Mesodermal cell (in vitro differentiated cells): ENCODE measurements around the gene CENPO.

Experiments
- H3K27ac ChIP-seq: 2 replicates; pipeline ENCODE4 v1.7.0; 2013; ENCODE audit warnings: mild to moderate bottlenecking, low read depth, low read length, moderate library complexity; ENCODE audit not compliant: severe bottlenecking
- H3K36me3 ChIP-seq: 2 replicates; pipeline ENCODE4 v1.7.1; 2013; ENCODE audit warnings: mild to moderate bottlenecking, low read length, moderate library complexity; ENCODE audit not compliant: control insufficient read depth, insufficient read depth
- H3K4me1 ChIP-seq: one replicate; pipeline ENCODE4 v1.7.1; 2013; ENCODE audit warnings: mild to moderate bottlenecking, low read length; ENCODE audit not compliant: insufficient read depth, control insufficient read depth, poor library complexity, severe bottlenecking
- H3K4me3 ChIP-seq: 2 replicates; pipeline ENCODE4 v1.7.0; 2013; ENCODE audit warnings: low read length, control low read depth, mild to moderate bottlenecking; ENCODE audit not compliant: insufficient read depth, poor library complexity, severe bottlenecking; ENCODE audit errors: extremely low read depth
- H3K9me3 ChIP-seq: 2 replicates; pipeline ENCODE4 v1.7.1; 2013; ENCODE audit warnings: mild to moderate bottlenecking, low read length, moderate library complexity; ENCODE audit not compliant: control insufficient read depth
- WGBS, 2 experiments: methylation state at CpG; one replicate each; pipeline ENCODE4 v1.1.5; 2013; ENCODE audit warnings: missing lambda C conversion rate in 2 of 2; ENCODE audit not compliant: insufficient coverage in 2 of 2; 5-methylcytosine and 5-hydroxymethylcytosine counted together

CENPO gene

GRCh38 chr2:24814516-24814915 is 21.3 kb downstream of the CENPO start:
- Histone ChIP-seq H3K36me3 (peaks cover 79% of the 10 kb centered on the region), H3K4me1 (peaks cover 34% of the 10 kb centered on the region), H3K27ac (no peak overlapping the region), H3K9me3 (no peaks in the 10 kb centered on the region), H3K4me3 (no peak overlapping the region)
- 100% methylated on average over 1 of the region's 4 CpGs for WGBS, 2 experiments

GRCh38 chr2:24815171-24815570 is 21.9 kb downstream of the CENPO start:
- Histone ChIP-seq H3K4me3 (no peak overlapping the region), H3K36me3 (peaks cover 79% of the 10 kb centered on the region), H3K27ac (no peak overlapping the region), H3K9me3 (no peaks in the 10 kb centered on the region), H3K4me1 (peaks cover 34% of the 10 kb centered on the region)
- WGBS, 2 experiments, result 100% methylated on average over 1 of the region's 4 CpGs; no CpG with 5 or more reads in 1 of the 2 experiments

DNA sequence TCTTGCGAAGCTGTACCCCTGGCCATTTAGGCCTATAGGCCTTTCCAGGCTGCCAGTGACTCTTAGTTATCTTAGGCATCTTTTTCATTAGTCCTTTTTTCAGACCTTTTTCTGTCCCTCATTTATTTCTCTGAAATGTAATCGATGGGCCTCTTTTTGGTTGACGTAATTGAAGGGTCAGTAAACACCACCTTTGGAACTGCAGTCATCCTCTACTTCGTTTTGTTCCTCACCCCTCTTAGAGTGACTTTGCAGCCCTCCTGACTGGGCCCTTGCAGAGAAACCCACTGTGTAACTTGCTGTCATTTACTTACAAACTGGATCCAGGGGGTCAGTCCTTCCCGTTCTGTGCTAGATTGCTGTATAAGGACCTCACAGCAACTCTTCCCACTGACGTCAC is 23.2 kb downstream of the CENPO start:
- H3K27ac ChIP-seq, result peak overlapping the region; percentile 81
- H3K36me3 ChIP-seq, result peaks cover 84% of the 10 kb centered on the region
- no peak overlapping the region for H3K4me3 ChIP-seq
- H3K9me3 ChIP-seq, result no peaks in the 10 kb centered on the region
- H3K4me1 ChIP-seq, result peaks cover 34% of the 10 kb centered on the region
- 93 to 100% methylated on average over 6 of the region's 6 CpGs for WGBS, 2 experiments

DNA sequence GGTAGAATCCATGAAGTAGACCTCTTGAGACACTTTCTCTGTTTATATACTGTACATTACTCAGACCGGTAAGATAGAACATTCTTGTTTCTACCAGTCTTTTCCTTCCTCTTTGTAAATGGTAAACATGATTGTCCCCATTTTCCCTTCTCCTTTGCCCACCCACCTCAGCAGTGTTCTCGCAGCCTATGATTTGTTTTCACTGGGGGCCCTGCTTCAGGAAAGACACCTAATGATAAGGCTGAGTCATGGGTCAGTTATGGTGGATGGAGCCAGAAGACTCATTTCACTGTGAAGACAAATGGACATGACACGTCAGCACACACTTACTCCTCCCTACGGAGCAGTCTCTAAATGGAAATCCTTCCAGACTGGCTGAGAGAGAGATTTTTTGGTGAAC is 23.7 kb downstream of the CENPO start:
- Histone ChIP-seq H3K4me1 (peaks cover 34% of the 10 kb centered on the region), H3K36me3 (peaks cover 89% of the 10 kb centered on the region), H3K27ac (peak overlapping the region; percentile 81), H3K4me3 (no peak overlapping the region), H3K9me3 (no peaks in the 10 kb centered on the region)
- WGBS, 2 experiments, result 88 to 100% methylated on average over 1 of the region's 4 CpGs

DNA sequence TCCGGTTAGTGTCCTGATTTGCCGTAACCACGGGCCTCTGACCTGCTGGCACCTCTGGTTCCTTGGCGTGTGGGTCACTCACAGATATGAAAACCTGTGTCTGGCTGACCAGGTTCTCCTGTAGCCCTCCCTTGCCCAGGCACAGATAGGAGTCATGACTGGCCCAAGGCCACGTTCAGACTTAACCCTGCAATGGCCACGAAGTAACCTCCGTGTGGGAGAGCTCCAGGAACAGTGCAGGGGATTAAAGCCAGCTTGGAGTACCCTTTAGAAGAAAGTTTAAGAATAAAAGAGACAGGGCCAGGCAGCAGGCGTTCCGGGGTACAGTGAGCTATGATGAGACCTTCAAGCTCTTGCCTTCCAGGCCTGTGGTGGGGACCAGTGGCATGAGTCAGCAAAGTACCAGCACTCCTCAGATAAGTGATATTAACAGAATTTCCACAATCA is 25.5 kb downstream of the CENPO start:
- peak overlapping the region; percentile 29 for H3K27ac ChIP-seq
- no peaks in the 10 kb centered on the region for H3K9me3 ChIP-seq
- peaks cover 98% of the 10 kb centered on the region for H3K36me3 ChIP-seq
- peaks cover 34% of the 10 kb centered on the region for H3K4me1 ChIP-seq
- no peak overlapping the region for H3K4me3 ChIP-seq
- WGBS, 2 experiments, result 84% methylated on average over 9 of the region's 9 CpGs

- WGBS, 2 experiments, result 92 to 97% methylated on average over 8 to 15 of the region's 21 CpGs
- Histone ChIP-seq H3K4me3 (no peak overlapping the region), H3K36me3 (peaks cover 98% of the 10 kb centered on the region)
Measured at GRCh38 chr2:24819442-24820174, 26.4 kb downstream of the CENPO start.

DNA sequence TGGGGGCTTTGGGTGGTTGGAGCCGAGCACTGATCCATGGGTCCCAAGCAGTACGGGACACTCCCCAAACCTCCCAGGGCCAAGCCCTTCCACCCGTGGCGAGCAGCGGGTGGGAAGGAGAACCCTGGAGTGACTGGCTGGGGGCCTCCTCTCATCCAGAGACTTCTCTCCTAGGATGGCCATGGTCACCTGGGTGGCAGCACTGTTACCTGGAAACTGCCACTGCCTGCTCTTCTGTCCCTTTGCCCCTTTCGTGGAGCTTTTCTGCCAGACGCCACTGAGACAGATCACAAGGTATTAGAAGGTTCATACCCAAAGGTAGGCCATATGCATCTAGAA is 26.9 kb downstream of the CENPO start:
- 96 to 97% methylated on average over 7 of the region's 7 CpGs for whole genome bisulfite sequencing, 2 experiments
- peaks cover 98% of the 10 kb centered on the region for H3K36me3 ChIP-seq
- no peak overlapping the region for H3K27ac ChIP-seq

More at GRCh38 chr2:24819442-24820174, 26.4 kb downstream of the CENPO start:
- Histone ChIP-seq H3K9me3 (no peaks in the 10 kb centered on the region), H3K27ac (no peak overlapping the region), H3K4me1 (peaks cover 33% of the 10 kb centered on the region)

DNA sequence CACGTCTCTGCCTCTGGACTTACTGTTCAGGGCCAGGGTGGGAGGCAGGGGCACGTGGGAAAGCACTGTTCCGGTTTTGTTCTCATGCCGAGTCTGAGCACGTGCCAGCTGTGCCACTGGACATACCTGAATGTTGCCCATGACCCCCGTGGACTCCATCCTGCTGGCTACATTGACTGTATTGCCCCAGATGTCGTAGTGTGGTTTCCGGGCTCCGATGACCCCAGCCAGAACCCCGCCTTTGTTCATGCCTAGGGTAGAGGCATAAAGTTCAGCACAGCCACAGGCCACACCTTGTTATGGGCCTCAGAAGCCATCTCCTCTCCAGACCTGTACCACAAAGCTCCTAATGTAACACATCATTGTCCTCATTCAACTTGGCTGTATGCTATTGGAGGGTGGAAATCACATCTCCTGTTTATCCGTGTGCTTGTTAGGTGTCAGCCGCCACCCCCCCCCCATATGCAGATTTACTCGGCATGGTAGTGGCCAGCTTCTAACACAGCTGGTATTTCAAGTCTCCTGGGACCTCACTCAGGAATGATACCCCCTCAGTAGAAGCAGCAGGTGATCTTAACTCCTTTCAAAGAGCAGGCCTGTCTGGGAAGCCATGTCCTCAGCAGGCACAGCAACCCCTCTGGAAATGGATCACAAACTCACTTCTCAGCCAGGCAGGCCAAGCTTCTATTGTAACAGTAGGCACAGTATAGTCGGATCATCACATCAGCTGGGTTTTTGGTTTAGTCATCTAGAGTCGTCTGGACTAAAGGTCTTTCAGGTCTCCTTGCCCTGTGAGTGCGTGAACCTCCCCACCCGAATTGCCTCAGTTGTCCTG is 27.6 kb downstream of the CENPO start:
- 89 to 91% methylated on average over 14 to 16 of the region's 17 CpGs for WGBS, 2 experiments
- H3K4me3 ChIP-seq, result no peak overlapping the region
- H3K36me3 ChIP-seq, result peaks cover 92% of the 10 kb centered on the region
- H3K9me3 ChIP-seq, result no peaks in the 10 kb centered on the region
- peaks cover 25% of the 10 kb centered on the region for H3K4me1 ChIP-seq
- no peak overlapping the region for H3K27ac ChIP-seq

More for the DNA sequence above, 26.9 kb downstream of the CENPO start:
- Histone ChIP-seq H3K4me1 (peaks cover 31% of the 10 kb centered on the region), H3K4me3 (no peak overlapping the region), H3K9me3 (no peaks in the 10 kb centered on the region)

DNA sequence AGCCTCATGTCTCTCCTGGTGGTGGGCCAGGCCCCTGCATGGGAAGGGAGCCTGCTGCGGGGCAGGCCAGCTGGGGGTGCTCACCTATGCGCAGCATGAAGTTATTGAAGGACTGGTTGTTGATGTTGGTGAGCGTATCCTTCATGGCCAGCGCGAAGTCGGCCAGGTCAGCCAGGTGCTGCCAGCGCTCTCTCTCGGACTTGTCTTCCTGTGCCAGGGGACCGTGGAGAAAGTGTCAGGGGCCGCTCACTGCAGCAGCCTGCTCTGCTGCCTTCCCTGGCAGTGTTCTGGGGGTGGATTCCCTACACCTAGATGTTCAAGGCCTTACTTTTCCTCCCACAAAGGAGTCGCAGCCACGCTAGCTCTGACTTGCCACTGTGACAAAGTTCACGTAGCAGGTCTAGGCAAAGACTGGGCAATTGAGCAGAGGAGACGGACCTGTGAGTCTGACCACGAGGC is 28.2 kb downstream of the CENPO start:
- H3K4me3 ChIP-seq, result no peak overlapping the region
- WGBS, 2 experiments, result 85 to 87% methylated on average over 13 to 15 of the region's 15 CpGs
- no peak overlapping the region for H3K27ac ChIP-seq
- H3K9me3 ChIP-seq, result no peaks in the 10 kb centered on the region
- peaks cover 86% of the 10 kb centered on the region for H3K36me3 ChIP-seq
- peaks cover 18% of the 10 kb centered on the region for H3K4me1 ChIP-seq

GRCh38 chr2:24822049-24822706 is 29.0 kb downstream of the CENPO start:
- Histone ChIP-seq H3K4me1 (peaks cover 12% of the 10 kb centered on the region), H3K9me3 (no peaks in the 10 kb centered on the region), H3K4me3 (no peak overlapping the region), H3K36me3 (peaks cover 80% of the 10 kb centered on the region), H3K27ac (no peak overlapping the region)
- 67 to 79% methylated on average over 2 to 5 of the region's 7 CpGs for WGBS, 2 experiments
